Measurements from ENCODE around the gene PTGR3. TPM values are rescaled to one million over a fixed set of nuclear protein-coding genes. Genes with fewer than 3 reads are reported as not detected.
"Not testable (repeated sequence)": the region's sequence is repeated elsewhere in the genome, so short reads cannot be mapped to it uniquely, and the experiment has no call there.

The PTGR3 gene
- total RNA-seq, 2 donors from 2014 or later: 8.9 to 26.5 TPM

DNA sequence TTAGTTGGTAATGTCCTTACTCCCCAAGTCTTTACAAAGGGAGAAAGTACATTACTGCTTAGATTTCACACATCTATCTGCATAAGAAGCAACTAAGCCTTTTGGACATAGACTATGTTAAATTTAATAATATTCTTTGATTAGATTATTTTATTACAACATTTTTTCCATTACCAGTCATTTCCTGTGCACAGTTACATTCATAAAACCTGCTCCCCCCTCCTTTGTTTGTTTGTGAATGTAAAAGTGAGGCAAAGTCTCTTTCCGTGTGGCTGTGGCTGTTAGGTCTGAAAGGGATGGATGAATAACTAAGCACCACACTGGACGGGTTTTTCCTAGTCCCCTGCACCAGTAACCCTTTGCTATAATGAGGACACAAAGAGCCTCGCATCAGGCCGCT, 9.6 kb downstream of the PTGR3 start:
- no peak overlapping the region for H3K4me3 ChIP-seq
- no peak overlapping the region for H3K27ac ChIP-seq
- ATAC-seq (no peak), DNase-seq (no peak)
- H3K9me3 ChIP-seq: no peaks in the 10 kb centered on the region
- intact Hi-C loops (cut with DNase I): no loop called here
- 84 to 90% methylated on average over 4 of the region's 4 CpGs for WGBS, 2 donors
- no peaks in the 10 kb centered on the region for H3K27me3 ChIP-seq
- H3K4me1 ChIP-seq: peaks cover 42% of the 10 kb centered on the region
- H3K36me3 ChIP-seq (replicated peaks in 1 of 2; ENCODE audit: insufficient read depth in 1 of 2, low read depth in 2 of 2): no peaks in the 10 kb centered on the region
- TF ChIP-seq, protein P1, sequence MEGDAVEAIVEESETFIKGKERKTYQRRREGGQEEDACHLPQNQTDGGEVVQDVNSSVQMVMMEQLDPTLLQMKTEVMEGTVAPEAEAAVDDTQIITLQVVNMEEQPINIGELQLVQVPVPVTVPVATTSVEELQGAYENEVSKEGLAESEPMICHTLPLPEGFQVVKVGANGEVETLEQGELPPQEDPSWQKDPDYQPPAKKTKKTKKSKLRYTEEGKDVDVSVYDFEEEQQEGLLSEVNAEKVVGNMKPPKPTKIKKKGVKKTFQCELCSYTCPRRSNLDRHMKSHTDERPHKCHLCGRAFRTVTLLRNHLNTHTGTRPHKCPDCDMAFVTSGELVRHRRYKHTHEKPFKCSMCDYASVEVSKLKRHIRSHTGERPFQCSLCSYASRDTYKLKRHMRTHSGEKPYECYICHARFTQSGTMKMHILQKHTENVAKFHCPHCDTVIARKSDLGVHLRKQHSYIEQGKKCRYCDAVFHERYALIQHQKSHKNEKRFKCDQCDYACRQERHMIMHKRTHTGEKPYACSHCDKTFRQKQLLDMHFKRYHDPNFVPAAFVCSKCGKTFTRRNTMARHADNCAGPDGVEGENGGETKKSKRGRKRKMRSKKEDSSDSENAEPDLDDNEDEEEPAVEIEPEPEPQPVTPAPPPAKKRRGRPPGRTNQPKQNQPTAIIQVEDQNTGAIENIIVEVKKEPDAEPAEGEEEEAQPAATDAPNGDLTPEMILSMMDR (IDR thresholded peaks at IDR 0.05): no peak
- TF ChIP-seq POLR2A (IDR thresholded peaks at IDR 0.05): no peak

DNA sequence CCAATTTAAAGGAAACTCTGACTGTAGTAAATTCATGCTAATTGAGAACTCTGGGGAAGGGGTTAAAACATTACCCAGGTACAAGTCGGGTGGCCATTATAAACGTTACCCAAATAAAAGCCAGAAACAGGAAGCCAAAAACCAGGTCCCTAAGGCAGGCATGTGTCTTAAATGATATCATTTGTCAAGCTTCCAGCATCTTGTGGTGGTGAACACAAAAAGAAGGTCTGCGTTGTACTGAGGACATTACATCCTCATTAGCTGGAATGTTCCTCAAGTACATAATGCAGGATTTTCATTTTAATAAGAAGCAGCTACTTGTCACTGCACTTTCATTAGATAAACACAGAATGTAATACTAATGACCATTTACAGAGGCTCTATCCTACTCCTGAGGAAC, 10.9 kb downstream of the PTGR3 start:
- WGBS, 2 donors: 31 to 45% methylated on average over 3 of the region's 3 CpGs
- no peak for ATAC-seq
- Histone ChIP-seq H3K4me3 (no peak overlapping the region), H3K4me1 (peaks cover 29% of the 10 kb centered on the region), H3K36me3 (replicated peaks in 1 of 2; ENCODE audit: insufficient read depth in 1 of 2, low read depth in 2 of 2) (no peaks in the 10 kb centered on the region), H3K9me3 (no peaks in the 10 kb centered on the region), H3K27me3 (no peaks in the 10 kb centered on the region), H3K27ac (no peak overlapping the region)
- TF ChIP-seq POLR2A (IDR thresholded peaks at IDR 0.05): no peak
- TF ChIP-seq, protein P1 (IDR thresholded peaks at IDR 0.05): no peak
- DNase-seq: no peak
- intact Hi-C loops (cut with DNase I): no loop called here

DNA sequence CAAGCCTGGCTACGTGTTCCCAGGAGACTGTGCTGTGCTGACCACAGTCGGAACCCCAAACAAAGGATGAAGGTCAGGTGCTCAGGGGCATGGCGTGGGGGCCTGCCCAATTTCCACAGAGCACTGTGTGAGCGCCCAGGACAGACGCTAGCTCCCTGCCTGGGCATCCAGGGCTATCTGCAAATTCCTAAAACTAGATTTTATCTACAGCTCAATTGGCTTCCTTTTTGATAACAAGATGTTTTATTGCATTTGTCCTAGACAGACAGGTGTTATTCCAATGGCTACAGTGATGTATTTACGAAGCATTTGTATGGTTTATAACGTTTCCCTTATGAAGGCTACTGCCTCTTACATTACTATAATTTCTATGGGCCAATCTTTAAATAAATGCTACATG, 16.0 kb downstream of the PTGR3 start:
- DNase-seq: no peak
- Histone ChIP-seq H3K9me3 (no peaks in the 10 kb centered on the region), H3K27me3 (no peaks in the 10 kb centered on the region), H3K4me3 (no peak overlapping the region), H3K36me3 (replicated peaks in 1 of 2; ENCODE audit: insufficient read depth in 1 of 2, low read depth in 2 of 2) (no peaks in the 10 kb centered on the region), H3K4me1 (no peaks in the 10 kb centered on the region), H3K27ac (no peak overlapping the region)
- ATAC-seq: no peak
- TF ChIP-seq, protein P1 (IDR thresholded peaks at IDR 0.05): no peak
- TF ChIP-seq POLR2A (IDR thresholded peaks at IDR 0.05): no peak
- 61 to 78% methylated on average over 6 to 7 of the region's 7 CpGs for WGBS, 2 donors
- intact Hi-C loops (cut with DNase I): no loop called here

DNA sequence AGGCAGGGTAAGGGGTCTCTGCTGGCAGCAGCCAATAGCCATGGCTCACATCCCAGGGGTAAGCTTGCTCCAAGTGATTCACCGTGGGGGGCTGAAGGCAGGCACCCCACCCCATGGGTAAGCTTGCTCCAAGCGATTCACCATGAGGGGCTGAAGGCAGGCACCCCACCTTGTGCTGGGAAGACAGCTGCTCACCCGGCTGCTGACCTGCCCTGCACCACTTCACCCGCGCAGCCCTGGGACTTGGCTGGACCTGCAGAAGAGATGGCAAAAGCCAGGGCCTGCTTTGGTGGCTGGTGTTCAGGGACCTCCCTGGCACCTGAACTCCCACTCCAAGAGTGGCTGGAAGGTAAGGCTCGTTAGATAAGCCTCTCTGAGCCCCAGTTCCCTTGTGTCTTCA, 19.2 kb downstream of the PTGR3 start:
- ATAC-seq: no peak
- H3K4me1 ChIP-seq: no peaks in the 10 kb centered on the region
- intact Hi-C loops (cut with DNase I): no loop called here
- no peaks in the 10 kb centered on the region for H3K36me3 ChIP-seq (replicated peaks in 1 of 2; ENCODE audit: insufficient read depth in 1 of 2, low read depth in 2 of 2)
- DNase-seq: no peak
- no peaks in the 10 kb centered on the region for H3K27me3 ChIP-seq
- H3K9me3 ChIP-seq: no peaks in the 10 kb centered on the region
- no peak overlapping the region for H3K27ac ChIP-seq
- H3K4me3 ChIP-seq: no peak overlapping the region
- TF ChIP-seq, protein P1 (IDR thresholded peaks at IDR 0.05): no peak
- no peak for TF ChIP-seq POLR2A (IDR thresholded peaks at IDR 0.05)
- WGBS, 2 donors: 94 to 95% methylated on average over 4 to 6 of the region's 6 CpGs

DNA sequence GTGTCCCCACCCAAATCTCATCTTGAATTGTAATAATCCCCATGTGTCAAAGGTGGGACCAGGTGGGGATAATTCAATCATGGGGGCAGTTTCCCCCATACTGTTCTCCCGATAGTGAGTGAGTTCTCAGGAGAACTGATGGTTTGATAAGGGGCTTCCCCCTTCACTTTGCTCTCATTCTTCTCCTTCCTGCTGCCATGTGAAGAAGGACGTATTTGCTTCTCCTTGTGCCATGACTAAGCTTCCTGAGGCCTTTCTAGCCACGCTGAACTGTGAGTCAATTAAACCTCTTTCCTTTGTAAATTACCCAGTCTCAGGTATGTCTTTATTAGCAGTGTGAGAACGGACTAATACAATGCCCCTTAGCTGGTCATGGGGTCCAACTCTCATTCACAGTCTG, 21.2 kb downstream of the PTGR3 start:
- WGBS, 2 donors: 87 to 90% methylated on average over 4 of the region's 4 CpGs
- H3K27me3 ChIP-seq; H3K4me3 ChIP-seq; H3K27ac ChIP-seq; H3K36me3 ChIP-seq (replicated peaks in 1 of 2; ENCODE audit: insufficient read depth in 1 of 2, low read depth in 2 of 2); intact Hi-C loops (cut with DNase I); H3K4me1 ChIP-seq; DNase-seq; H3K9me3 ChIP-seq; ATAC-seq: not testable (repeated sequence)

All from body of pancreas (tissue), 4 donors.